Measurements from ENCODE around the gene SORCS2.

The SORCS2 gene

GRCh38 chr4:7384003-7384928, 191.9 kb downstream of the SORCS2 start:
- DNase-seq = no peak

DNA sequence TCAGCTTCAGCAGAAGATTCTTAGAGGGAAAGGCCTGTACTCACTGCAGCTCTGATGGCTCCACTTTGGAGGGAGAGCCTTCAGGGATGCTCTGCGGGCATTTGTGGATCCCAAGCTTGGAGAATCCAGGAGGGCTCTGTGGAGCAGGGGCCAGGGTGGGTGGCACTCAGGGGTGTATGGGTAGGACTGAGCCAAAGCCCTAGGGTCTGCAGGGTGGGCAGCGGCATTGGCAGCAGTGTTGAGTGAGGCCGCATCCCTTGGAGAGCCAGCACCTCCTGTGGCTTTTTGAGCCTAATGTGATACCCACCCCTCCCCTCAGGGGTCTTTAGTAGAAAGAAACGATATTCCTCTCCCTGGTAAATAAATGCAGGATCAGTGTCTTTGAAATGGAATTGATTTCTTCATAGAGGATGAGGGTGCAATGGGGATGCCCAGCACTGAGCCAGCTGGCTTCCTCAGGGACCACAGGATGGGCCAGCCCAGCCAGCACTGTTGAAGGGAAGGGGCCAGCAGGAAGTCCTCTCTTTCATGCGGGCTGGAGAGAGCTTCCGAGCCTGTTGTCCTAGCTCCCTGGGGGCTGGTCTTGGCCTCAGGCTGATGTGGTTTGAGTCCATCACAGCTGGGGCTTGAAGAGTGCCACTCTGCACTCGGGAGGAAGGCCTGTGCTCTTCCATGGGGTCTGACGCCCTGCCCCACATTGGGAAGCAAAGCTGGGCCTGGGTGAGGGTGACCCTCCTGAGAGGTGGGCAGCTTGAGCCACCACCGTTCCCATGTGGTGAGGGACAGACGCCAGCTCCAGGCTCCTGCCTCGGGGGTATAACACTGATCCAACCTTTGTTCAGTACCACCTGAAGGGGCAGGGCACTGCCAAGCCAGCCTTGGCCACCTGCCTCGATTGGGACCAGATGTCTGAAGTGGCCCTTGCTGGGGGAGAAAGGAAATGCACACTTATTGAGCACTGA, 192.9 kb downstream of the SORCS2 start:
- DNase-seq = no peak

GRCh38 chr4:7387925-7388324, 195.6 kb downstream of the SORCS2 start:
- no peak for DNase-seq

DNA sequence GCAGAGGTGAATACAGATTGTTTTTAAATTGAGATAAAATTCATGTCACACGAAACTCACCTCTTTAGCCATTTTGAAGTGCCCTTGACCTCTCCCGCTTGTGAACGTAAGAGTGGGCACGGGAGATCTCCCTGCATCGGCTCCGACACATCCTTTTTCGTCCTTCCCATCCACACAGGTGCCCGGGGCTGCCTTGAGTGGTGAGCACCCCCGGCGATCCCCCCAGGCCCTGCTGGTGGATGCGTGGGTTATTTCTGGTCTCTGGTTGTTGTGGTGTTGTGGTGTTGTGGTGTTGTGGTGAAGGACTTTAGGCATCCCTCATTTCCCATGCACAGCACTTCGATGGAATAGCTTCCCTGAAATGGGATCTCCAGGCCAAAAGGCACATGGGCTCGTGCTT, 196.3 kb downstream of the SORCS2 start:
- DNase-seq = no peak

DNA sequence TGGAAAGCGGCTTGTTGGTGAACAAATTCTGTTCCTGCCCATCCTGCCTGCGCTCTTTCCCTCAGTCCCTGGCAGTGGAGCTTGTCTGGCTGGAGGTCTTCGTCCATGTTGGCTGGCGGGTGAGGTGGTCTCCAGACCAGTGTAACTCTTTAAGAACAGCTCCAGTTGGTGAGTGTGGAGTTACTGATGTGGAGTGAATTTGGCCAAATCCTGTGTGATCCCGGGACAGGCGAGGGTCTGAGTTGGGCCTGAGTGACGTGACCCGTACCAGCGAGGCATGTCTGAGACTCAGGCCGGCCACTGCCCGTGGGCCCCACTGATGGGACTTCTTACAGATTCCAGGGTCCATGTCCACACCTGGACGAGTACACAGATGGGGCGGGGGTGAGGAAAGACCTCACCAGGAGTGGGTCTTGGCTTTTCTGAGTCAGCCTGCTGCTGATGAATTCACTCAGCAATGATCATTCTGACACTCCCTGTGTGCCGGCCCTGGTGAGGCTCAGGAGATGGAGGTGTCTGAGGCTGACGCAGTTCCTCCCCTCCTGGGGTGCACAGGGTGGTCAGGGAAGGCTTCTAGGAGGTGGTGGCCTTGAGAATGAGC, 196.9 kb downstream of the SORCS2 start:
- no peak for DNase-seq

GRCh38 chr4:7389719-7390118, 197.4 kb downstream of the SORCS2 start:
- DNase-seq = no peak

- DNase-seq = no peak
These were observed 198.0 kb downstream of the SORCS2 start for GRCh38 chr4:7390336-7390735.

DNA sequence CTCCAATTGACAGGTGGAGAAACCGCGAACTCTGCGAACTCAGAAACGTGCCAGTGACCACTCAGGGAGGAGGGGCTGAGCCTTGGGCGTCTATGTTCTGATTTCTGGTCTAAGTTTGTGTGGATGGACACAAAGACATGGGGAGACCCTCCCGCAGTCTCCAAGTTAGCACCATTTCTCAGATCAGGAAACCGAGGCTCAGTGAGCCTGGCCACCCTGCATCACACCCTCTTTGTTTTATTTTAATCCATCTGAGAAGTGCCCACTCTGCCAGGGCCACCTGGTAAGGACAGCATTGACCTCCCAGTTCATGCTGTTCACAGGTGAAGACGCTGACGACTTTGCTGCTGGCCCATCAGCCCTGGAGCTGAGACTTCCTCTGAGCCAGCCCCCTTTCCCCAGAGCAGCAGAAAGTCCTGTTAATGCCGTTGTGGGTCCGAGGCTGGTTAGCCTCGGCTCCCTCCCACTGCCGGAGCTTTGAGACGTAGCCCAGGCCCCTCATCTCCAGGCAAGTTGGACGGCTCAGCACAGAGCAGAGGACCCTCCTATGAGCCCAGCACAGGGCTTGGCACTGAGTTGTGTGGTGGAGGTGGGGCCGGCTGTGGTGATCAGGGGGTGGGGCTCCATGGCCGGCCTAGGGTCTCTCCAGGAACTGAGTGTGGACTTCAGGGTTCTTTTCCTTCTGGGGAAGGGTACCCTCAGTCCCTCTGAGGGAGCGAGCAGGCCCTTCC, 198.7 kb downstream of the SORCS2 start:
- DNase-seq = no peak

DNA sequence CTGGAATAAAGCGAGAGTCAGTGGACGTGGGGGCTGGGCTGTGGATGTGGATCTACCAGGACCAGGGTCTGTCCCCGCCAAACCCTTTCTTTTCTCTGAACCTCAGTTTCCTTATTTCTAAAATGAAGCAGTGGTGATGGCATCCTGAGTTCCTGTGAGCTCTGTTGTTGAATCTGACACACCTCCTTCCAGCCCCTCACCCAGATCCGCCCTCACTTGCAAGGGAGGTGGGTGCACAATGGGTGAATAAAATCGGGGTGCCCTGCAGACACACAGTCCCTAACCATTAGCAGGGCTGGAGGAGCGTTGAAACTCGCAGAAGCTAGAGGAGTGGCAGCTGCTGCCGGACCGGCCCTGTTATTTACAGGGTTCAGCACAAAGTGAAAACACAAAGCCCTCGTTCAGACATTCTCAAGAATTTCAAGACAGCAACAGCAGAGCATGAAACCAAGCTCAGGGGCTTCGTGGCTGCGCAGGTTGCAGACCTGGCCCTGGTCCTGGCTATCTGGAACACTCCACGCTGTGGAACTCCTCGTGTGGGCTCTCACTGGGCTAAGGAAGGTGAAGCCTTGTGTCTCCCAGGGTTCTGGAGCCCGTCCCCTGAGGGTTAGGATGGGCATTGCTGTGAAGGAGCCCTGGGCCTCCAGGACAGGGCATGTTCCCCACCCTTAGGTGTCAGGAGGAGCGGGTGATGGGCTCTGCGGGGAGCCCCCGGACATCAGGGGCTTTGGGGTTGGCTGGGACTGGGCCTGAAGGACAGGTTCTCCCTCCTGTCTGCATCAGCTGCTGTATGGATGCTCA, 199.5 kb downstream of the SORCS2 start:
- no peak for DNase-seq

DNA sequence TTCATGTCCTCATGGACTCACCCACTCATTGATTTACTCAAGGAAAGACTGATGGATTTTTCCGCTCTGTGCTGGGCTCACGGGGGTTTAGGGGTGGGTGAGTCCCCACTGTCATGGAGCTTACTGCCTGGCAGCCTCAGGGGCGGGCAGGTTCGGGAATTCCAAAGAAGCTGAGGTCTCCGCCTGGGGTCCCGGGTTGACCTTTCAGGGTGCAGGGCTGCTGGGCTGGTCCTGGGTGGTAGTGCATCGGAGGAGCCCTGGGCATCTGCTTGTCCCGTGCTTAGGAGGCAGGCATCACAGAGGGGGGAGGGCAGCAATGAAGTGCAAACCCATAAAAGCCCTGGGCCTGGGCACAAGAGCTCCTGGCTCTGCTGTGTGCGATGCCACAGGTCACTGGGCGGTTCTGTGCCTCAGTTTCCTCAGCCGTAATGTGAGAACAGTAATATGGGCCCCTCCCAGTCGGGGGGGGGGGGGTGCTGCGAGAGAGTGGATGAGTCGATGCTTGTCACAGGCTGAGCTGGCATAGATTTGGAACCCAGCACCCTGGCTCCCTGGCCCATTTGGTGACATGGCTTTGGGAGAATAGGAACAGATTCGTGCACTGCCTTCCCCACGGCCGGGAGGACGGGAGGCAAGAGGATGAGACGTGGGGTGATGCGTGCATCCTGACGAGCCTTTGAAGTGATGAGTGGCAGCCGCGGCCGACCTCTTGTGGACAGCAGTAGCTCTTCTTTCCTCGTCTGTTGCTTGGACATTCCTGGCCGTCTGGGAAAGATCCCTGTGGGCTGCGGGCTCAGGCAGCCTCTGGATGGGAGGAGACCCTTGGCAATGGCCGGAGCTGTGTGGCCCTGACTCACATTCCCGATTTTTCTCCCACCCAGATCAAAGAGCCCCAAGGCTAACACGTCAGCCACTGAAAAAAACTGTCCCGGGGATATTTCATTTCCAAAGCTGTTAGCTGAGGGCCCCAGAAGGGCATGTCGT, 200.4 kb downstream of the SORCS2 start:
- no peak for DNase-seq

GRCh38 chr4:7393601-7394575, 201.6 kb downstream of the SORCS2 start:
- no peak for DNase-seq

DNA sequence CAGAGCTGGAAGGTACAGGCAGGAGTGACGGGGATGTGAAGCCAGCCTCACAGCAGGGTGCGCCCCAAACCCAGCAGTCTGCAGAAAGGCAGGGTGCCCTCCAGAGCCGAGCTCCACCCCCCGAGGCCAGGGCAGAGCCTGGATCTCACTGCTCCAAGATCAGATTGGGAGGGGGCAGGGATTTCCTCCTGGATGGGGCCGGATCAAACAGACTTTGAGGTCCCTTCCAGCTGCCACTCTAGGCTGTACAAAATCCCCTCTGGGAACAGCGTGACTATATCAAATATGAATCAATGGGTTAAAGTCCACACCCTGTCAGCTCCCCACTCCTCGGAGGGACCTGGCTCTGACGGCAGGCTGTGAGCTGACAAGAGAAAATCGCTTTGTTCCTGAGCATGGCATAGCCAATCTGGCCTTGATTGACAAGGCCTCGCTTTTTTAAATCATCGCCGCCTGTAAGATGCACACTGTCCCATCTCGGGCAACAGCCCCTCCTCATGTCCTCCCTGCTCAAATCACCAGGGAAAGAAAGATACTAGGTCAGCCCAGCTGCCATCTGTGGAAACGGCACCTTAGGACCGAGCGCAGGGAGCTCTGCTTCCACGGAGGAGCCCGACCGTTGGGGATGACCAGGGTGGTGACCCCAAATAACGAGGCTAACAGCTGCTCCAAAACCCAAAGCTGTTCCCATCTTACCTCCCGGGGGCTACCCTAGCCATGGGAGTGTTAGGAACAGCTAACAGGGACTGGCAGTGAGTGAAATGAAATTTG, 202.5 kb downstream of the SORCS2 start:
- DNase-seq = no peak

GRCh38 chr4:7395645-7396044, 203.3 kb downstream of the SORCS2 start:
- DNase-seq = no peak

GRCh38 chr4:7396186-7396910, 204.0 kb downstream of the SORCS2 start:
- DNase-seq = no peak

DNA sequence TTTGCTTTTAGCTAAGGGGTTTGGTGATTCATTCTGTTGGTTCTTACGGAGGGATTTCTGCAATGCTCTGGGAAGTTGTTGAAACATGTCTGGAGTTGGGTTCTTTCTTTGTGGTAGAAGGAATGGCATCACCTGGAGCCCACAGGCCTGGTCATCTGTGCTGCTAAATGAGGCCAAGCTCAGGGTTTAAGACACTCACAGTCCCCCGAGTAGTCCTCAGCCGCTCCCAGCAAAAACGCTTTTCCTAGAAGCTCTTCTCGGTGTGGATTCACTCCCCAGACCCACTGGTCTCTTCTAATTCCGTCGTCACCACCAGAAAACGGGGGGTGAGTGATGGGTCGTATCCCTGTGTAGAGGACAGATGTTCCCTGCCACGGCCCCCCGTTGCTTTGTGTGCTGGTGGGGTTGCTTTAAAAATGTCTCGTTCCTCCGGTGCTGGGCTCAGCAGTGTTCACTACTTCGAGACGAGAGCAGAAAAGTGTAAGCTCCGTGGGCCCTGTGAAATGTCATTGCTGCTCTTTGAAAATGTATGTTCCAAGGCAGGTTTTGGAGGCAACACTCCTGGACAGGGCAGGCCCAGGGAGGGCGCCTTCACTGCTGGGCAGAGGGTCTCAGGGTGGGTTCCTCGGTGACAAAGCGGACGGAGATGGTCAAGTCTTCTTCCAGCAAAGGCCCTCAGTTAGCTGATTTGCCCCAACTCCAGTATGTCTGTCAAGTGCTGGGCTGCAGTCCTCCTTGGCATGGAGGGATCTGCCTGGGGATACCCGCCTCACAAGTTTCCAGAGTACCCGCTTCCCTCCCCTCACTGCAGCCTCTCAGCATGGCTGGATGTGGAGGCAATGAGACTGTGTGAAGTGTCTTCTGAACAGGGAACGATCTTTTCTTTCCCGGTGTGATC, 205.1 kb downstream of the SORCS2 start:
- no peak for DNase-seq

DNA sequence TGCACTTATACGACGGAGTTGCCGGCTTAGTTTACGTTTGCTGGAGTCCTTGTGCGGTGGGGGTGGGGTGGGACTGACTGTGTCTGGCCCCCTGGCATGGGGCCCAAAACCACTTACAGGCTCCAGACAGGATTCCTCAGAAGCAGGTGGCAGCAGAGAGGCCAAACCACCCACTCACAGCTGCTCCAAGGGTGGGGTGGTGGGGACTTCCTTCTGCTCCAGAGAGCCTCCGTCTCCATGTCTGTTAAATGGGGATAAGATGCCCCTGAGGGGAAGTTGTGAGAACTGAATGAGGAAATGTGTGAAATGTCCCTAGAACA, 205.7 kb downstream of the SORCS2 start:
- DNase-seq = no peak
